Hepatocyte (in vitro differentiated cells): ENCODE measurements around the gene CCDC157. TPM values are rescaled to one million over a fixed set of nuclear protein-coding genes. Genes with fewer than 3 reads are reported as not detected.

Experiments used
- DNase-seq: peaks from one replicate; pipeline ENCODE4 v3.0.0-alpha.2; 2016; ENCODE audit warnings: low spot score
- H2AFZ ChIP-seq: fragments of 200-600 bp; sonication (generic); 2 replicates; pipeline ENCODE4 v1.6.0; 2016; ENCODE audit warnings: antibody characterized with exemption, mild to moderate bottlenecking
- H3K27ac ChIP-seq: fragments of 200-600 bp; sonication (generic); 2 replicates; pipeline ENCODE4 v1.5.1; 2016; ENCODE audit warnings: mild to moderate bottlenecking
- H3K27me3 ChIP-seq: fragments of 200-600 bp; sonication (generic); 2 replicates; pipeline ENCODE4 v1.6.1; 2016
- H3K36me3 ChIP-seq: fragments of 200-600 bp; sonication (generic); replicated peaks from 2 replicates; pipeline ENCODE4 v1.5.1; 2016; ENCODE audit warnings: low read depth; ENCODE audit not compliant: insufficient read depth
- H3K4me1 ChIP-seq: fragments of 200-600 bp; sonication (generic); 2 replicates; pipeline ENCODE4 v1.5.1; 2016; ENCODE audit warnings: mild to moderate bottlenecking, moderate library complexity; ENCODE audit not compliant: insufficient read depth
- H3K4me2 ChIP-seq: fragments of 200-600 bp; sonication (generic); 2 replicates; pipeline ENCODE4 v1.6.0; 2016
- H3K4me3 ChIP-seq: fragments of 200-600 bp; sonication (generic); 2 replicates; pipeline ENCODE4 v1.5.1; 2016; ENCODE audit warnings: mild to moderate bottlenecking
- H3K79me2 ChIP-seq: fragments of 200-600 bp; sonication (generic); 2 replicates; pipeline ENCODE4 v1.6.0; 2017; ENCODE audit warnings: mild to moderate bottlenecking
- H3K9me2 ChIP-seq: fragments of 200-600 bp; sonication (generic); replicated peaks from 2 replicates; pipeline ENCODE4 v1.6.0; 2017; ENCODE audit warnings: mild to moderate bottlenecking; ENCODE audit not compliant: insufficient read depth
- H3K9me3 ChIP-seq: fragments of 200-600 bp; sonication (generic); 2 replicates; pipeline ENCODE4 v1.5.1; 2016; ENCODE audit warnings: low read depth, mild to moderate bottlenecking
- H4K20me1 ChIP-seq: fragments of 200-600 bp; sonication (generic); 2 replicates; pipeline ENCODE4 v1.6.0; 2016; ENCODE audit warnings: mild to moderate bottlenecking; ENCODE audit not compliant: insufficient read depth, poor library complexity, severe bottlenecking
- CTCF ChIP-seq: fragments of 200-600 bp; sonication (generic); IDR thresholded peaks from 2 replicates; pipeline ENCODE4 v1.5.1; 2016; ENCODE audit warnings: antibody characterized with exemption, mild to moderate bottlenecking; ENCODE audit not compliant: poor library complexity
- EZH2 ChIP-seq: fragments of 200-600 bp; sonication (generic); IDR thresholded peaks from 2 replicates; pipeline ENCODE4 v1.6.1; 2016; ENCODE audit warnings: antibody characterized with exemption, mild to moderate bottlenecking, borderline replicate concordance
- EZH2phosphoT487 ChIP-seq: fragments of 200-600 bp; sonication (generic); IDR thresholded peaks from one replicate; pipeline ENCODE4 v1.6.1; 2018; ENCODE audit warnings: antibody characterized with exemption, mild to moderate bottlenecking, low read depth, moderate library complexity; ENCODE audit not compliant: unreplicated experiment, severe bottlenecking
- WGBS: methylation state at CpG from one replicate; pipeline ENCODE4 v1.1.6; 2016; ENCODE audit warnings: low lambda C conversion rate; ENCODE audit errors: missing lambda C conversion rate; 5-methylcytosine and 5-hydroxymethylcytosine counted together
- polyA plus RNA-seq: library from polyadenylated mRNA; unstranded; fragments of >200 nt; fragmentation: Nextera tagmentation; extraction: Ambion mirVana; gene quantifications from 2 replicates; pipeline ENCODE4 v1.2.1, GENCODE V29; 2016
- total RNA-seq: library from RNA; depleted of rRNA; stranded (reverse); fragments of >200 nt; gene quantifications from 2 replicates; pipeline ENCODE4 v1.2.3, GENCODE V29; 2014

CCDC157 gene
- total and polyA plus RNA-seq, 2 experiments from 2014 or later = 4.1 to 5.4 TPM

- Histone ChIP-seq H2AFZ (no peak overlapping the region), H3K4me1 (peaks cover 5% of the 10 kb centered on the region), H3K4me3 (no peak overlapping the region), H3K36me3 (no peaks in the 10 kb centered on the region), H3K4me2 (no peak overlapping the region), H3K27me3 (no peaks in the 10 kb centered on the region), H3K9me3 (no peaks in the 10 kb centered on the region), H3K9me2 (no peaks in the 10 kb centered on the region), H3K27ac (no peak overlapping the region), H3K79me2 (peaks cover 8% of the 10 kb centered on the region), H4K20me1 (no peaks in the 10 kb centered on the region)
- WGBS = 68% methylated on average over 9 of the region's 9 CpGs
- TF ChIP-seq EZH2phosphoT487 (no peak), EZH2 (no peak), CTCF (no peak)
- no peak for DNase-seq
These were observed 36.0 kb downstream of the CCDC157 start for GRCh38 chr22:30392661-30393321.

- H4K20me1 ChIP-seq = no peaks in the 10 kb centered on the region
- 90% methylated on average over 7 of the region's 7 CpGs for WGBS
- no peak for TF ChIP-seq EZH2
- TF ChIP-seq EZH2phosphoT487 = no peak
- TF ChIP-seq CTCF = no peak
- no peaks in the 10 kb centered on the region for H3K9me2 ChIP-seq
- H3K4me1 ChIP-seq = peaks cover 5% of the 10 kb centered on the region
- no peak overlapping the region for H3K4me2 ChIP-seq
- H3K27me3 ChIP-seq = no peaks in the 10 kb centered on the region
- H2AFZ ChIP-seq = no peak overlapping the region
- H3K9me3 ChIP-seq = no peaks in the 10 kb centered on the region
- no peak overlapping the region for H3K4me3 ChIP-seq
- peaks cover 9% of the 10 kb centered on the region for H3K79me2 ChIP-seq
- no peak for DNase-seq
- H3K27ac ChIP-seq = no peak overlapping the region
- H3K36me3 ChIP-seq = no peaks in the 10 kb centered on the region
These were observed 36.5 kb downstream of the CCDC157 start for GRCh38 chr22:30393322-30393680.

- H3K27ac ChIP-seq = no peak overlapping the region
- no peaks in the 10 kb centered on the region for H3K9me3 ChIP-seq
- no peaks in the 10 kb centered on the region for H3K9me2 ChIP-seq
- H4K20me1 ChIP-seq = no peaks in the 10 kb centered on the region
- H3K36me3 ChIP-seq = no peaks in the 10 kb centered on the region
- H3K79me2 ChIP-seq = peaks cover 9% of the 10 kb centered on the region
- DNase-seq = no peak
- WGBS = 89% methylated on average over 3 of the region's 3 CpGs
- H3K4me3 ChIP-seq = no peak overlapping the region
- H3K4me2 ChIP-seq = no peak overlapping the region
- TF ChIP-seq EZH2phosphoT487 = no peak
- no peak for TF ChIP-seq CTCF
- no peak for TF ChIP-seq EZH2
- peaks cover 5% of the 10 kb centered on the region for H3K4me1 ChIP-seq
- no peaks in the 10 kb centered on the region for H3K27me3 ChIP-seq
- no peak overlapping the region for H2AFZ ChIP-seq
These were observed 37.1 kb downstream of the CCDC157 start for GRCh38 chr22:30393885-30394284.
